Kidney glomerular epithelial cell (primary cell): ENCODE measurements around the gene CRYBG2.

Source experiments
- DNase-seq: peaks from one replicate; lab custom pipeline; 2025; lab: John Stamatoyannopoulos, UW

CRYBG2 gene

GRCh38 chr1:26368486-26368885 lies 14.6 kb upstream of the CRYBG2 start:
- no peak for DNase-seq

- no peak for DNase-seq
Observed at GRCh38 chr1:26368006-26368405, 14.1 kb upstream of the CRYBG2 start.

DNA sequence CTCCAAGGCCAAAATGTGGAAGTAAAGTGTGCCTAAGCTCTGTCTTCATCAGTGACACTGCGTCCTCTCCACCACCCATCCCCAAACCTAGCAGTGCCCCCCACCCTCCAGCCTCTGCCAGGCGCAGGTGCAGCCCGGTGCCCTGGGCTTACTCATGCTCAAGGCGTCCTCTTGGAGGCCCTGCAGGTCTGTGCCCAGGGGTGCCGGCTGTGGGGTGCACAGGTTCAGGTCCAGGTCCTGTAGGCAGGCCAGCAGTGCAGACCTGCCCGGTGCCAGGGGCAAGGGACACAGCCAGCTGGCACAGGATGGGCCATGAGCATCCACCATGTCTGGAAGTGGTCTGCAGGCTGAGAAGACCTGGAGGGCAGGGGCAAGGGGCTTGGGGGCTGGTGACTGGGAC lies 13.5 kb upstream of the CRYBG2 start:
- no peak for DNase-seq

DNA sequence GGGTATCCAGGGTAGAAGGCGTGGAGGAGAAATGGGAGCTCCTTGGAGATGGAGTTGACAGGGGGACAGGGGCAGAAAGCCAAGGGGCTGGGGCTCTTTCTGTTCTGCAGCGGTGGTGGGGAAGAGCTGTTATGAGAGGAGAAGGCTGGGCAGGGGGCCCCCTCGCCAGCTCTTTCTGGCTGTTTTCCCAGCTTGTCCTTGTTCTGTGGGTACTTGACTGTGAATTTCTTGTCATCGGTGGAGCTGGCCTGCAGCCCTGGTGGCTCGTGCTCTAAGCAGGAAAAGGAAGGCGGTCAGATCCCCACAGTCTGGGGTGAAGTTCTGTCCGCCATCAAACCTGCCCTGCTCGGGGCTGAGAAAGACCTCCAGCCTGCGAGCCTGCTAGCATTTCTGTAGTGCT lies 11.0 kb upstream of the CRYBG2 start:
- no peak for DNase-seq

- DNase-seq, result peak; percentile 69
Observed at GRCh38 chr1:26363549-26364448, 9.9 kb upstream of the CRYBG2 start.

GRCh38 chr1:26362331-26362730 lies 8.4 kb upstream of the CRYBG2 start:
- no peak for DNase-seq

DNA sequence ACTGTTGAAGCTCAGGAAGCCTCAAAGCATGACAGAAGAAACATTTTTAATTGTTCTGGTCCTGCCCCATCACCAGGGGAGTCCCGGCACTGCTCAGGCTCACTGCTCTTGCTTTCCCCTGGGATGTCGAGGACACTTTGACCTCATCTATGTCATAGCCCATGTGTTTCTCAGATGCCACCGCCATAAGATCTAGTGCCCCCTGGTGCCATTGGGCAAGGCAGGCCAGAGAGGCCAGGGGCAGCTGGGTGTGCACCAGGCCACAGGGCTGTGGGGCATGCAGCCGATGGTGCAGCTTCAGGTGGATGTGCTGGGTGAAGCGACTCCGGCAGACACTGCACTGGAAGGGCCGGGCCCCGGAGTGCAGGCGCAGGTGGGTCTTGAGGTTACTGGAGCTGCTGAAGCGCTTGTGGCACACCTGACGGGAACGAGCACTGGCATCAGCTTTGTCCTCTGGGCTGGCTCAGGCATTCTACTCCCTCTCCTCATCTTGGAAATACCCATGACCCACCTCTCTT lies 7.7 kb upstream of the CRYBG2 start:
- DNase-seq, result no peak

- no peak for DNase-seq
Observed at GRCh38 chr1:26360807-26361604, 7.1 kb upstream of the CRYBG2 start.

DNA sequence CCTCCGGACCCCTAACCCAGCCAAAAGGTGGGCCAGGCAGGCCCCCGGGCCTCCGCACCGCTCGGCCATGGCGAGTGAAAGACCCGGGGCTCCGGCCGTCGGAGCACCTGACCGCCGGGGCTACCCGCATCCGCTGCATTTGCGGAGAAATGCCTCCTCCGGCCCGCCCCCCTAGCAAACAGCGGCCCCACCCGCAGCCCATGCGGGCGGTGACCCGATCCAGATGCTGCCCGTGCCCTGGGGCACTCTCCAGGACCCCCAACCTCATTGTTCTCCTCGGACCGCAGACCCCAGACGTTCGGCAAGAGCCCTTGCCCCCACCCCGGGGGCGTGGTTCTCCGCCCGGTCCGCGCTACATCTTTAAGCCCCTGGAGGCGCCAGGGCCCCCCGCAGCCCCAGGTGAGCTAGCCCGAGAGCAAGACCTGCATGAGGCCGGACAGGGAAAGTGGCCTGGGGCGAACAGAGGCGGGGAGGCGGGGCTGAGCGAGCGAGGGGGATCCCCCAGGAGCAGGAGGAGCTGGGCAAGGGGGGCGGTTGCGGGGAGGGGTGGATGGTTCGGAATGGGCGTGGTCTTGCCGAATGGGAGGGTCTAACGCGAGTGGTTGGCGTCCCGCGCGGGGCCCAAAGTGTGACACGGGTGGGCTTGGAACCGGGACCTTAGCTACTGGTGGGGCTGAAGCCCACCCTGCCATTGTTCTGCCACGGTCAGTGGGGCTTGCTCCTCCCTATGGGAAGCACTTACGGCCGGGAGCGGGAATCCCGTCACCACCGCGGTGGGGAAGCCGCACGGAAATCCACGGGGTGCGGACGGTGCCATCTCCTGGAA lies 6.3 kb upstream of the CRYBG2 start:
- no peak for DNase-seq

GRCh38 chr1:26358411-26359384 lies 4.8 kb upstream of the CRYBG2 start:
- DNase-seq, result no peak

GRCh38 chr1:26357121-26357602 lies 3.2 kb upstream of the CRYBG2 start:
- DNase-seq, result no peak

- DNase-seq, result no peak
Observed at GRCh38 chr1:26356106-26356505, 2.2 kb upstream of the CRYBG2 start.

GRCh38 chr1:26354972-26355371 lies 1.0 kb upstream of the CRYBG2 start:
- DNase-seq, result no peak

- no peak for DNase-seq
Observed at GRCh38 chr1:26353210-26353859, 595 bp downstream of the CRYBG2 start.

- DNase-seq, result no peak
Observed at GRCh38 chr1:26352338-26352679, 1.6 kb downstream of the CRYBG2 start.

DNA sequence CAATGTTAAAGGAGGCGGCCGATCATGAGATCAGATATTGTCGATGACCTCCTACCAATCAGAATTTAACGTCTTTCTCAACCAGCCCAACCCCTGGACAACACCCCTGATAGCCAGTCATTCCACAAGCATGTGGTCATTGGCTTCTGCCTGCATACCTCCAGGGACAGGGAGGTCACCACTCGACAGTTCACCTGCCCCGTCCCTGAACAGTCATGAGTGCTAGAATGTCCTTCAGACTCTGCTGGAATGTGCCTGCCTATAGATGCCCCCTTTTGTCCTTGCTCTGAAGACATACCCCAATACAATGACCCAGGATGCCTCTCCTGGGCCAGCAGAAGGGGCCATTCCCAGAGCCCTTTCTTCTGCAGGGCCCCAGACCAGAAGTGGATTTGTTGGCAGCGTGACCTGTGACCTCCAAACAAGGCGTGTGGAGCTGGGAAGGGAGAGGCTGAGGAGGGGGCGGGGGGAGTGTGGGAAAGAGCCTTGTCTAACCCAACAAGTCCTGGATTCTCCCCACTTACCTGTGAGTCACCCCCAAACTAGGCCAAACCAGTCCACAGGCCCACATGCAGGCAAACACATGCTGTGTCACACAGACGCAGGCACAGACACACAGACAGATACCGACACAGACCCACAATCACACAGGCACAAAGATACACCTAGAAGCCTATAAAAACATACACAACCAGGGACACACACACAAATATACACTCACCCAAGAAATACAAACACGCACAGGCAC lies 2.2 kb downstream of the CRYBG2 start:
- DNase-seq, result peak; percentile 36

DNA sequence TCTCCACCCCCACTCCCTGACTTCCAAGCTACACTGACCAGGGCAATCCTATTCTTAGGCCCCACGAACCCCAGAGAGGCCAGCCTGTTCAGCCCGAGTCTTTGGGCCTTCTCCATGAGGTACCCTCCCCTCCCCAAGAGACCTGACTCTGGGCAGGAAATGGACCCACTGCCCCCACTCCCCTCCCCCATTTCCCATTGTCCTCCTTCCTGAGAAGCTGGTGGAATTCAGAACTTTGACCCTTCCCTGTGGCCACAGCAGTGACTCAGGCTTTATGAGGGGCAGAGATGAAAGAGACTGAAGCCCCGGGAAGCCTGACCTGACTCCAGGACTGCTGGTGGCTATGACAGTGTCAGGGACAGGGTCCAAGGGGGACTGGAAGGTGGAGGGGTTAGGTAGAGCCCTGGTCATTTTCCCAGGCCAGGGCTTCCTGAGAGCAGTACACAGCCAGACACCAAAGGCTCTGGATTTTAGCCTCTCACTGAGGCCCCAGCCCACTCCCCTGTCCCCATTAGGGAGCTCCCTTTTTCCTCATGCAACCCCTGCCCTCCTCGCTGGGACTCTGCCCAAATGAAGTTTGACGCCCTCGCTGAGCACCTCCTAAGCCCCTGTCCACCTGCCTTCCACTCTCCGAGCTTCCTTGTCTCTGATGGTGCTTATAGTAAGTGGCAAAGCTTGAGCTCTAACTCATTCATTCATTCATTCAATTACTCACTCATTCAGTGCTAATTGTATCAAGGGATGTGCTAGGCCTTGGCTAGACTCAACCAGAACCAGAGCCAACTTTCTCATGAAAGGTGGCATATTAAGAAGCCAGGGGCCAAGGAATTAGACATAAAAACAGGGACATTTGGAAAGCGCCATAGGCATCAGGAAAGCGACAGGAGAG lies 3.0 kb downstream of the CRYBG2 start:
- peak; percentile 40 for DNase-seq

DNA sequence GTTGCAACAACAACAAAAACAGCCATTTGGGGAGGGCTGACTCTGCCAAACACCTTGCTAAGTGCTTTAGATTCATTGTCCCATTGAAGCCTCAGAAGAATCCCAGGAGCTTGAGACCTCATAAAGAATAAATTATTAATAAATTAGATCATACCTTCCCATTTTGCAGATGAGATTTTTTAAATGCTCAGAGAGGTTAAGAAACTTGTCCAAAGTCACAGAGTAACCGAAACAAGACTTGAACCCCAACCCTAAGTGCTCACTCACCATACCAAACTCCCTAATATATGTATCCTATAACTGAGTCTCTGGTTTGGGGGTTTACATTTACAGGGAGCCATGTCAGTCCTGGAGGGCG lies 3.6 kb downstream of the CRYBG2 start:
- DNase-seq, result peak; percentile 5

DNA sequence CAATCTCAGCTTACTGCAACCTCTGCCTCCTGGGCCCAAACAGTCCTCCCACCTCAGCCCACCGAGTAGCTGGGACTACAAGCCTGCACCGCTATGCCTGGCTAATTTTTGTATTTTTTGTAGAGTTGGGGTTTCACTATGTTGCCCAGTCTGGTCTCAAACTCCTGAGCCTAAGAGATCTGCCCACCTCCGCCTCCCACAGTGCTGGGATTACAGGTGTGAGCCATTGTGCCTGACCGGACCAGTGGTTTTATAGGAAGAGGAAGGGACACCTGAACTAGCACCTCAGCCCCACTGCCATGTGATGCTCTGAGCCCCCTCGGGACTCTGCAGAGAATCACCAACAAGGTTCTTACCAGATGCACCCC lies 4.1 kb downstream of the CRYBG2 start:
- peak; percentile 63 for DNase-seq
